Stomach (tissue), 4 donors: Measurements from ENCODE around the gene ZNF581.

ENCODE experiments used
- CTCF ChIP-seq, 7 experiments: fragments of 450-650 bp in 4 of 7; fragments of 200-600 bp in 3 of 7; sonication (generic) in 3 of 7; IDR thresholded peaks; one replicate each; pipeline ENCODE4 v1.5.1; 2016 to 2019; ENCODE audit warnings: antibody characterized with exemption in 7 of 7, control low read depth in 2 of 7, mild to moderate bottlenecking in 1 of 7
- EP300 ChIP-seq: sonication (generic); formaldehyde crosslinking; IDR thresholded peaks from one replicate; pipeline ENCODE4 v1.6.1; 2017; ENCODE audit warnings: antibody characterized with exemption
- POLR2A ChIP-seq, 4 donors: fragments of 450-650 bp; IDR thresholded peaks; one replicate each; pipeline ENCODE4 v1.6.1; 2016; ENCODE audit warnings: antibody characterized with exemption in 4 of 4, control low read depth in 2 of 4, mild to moderate bottlenecking in 1 of 4, moderate library complexity in 1 of 4
- POLR2AphosphoS5 ChIP-seq, 3 donors: sonication (generic); formaldehyde crosslinking; IDR thresholded peaks; one replicate each; pipeline ENCODE4 v1.6.1; 2016; ENCODE audit warnings: antibody characterized with exemption in 3 of 3

GRCh38 chr19:55691561-55692481, 48.4 kb downstream of the ZNF581 start:
- TF ChIP-seq EP300 = no peak
- no peak for TF ChIP-seq CTCF (IDR thresholded peaks at IDR 0.05)
- no peak for TF ChIP-seq POLR2A (IDR thresholded peaks at IDR 0.05)
- no peak for TF ChIP-seq POLR2AphosphoS5 (IDR thresholded peaks at IDR 0.05)
